ENCODE measurements around the gene FAM114A1. TPM values are rescaled to one million over a fixed set of nuclear protein-coding genes. Genes with fewer than 3 reads are reported as not detected.
A peak's percentile ranks its signal among the peaks of the same experiment; 100 is the strongest.

The FAM114A1 gene
- total RNA-seq, 1 experiment from 2014 or later, result 32.0 TPM

DNA sequence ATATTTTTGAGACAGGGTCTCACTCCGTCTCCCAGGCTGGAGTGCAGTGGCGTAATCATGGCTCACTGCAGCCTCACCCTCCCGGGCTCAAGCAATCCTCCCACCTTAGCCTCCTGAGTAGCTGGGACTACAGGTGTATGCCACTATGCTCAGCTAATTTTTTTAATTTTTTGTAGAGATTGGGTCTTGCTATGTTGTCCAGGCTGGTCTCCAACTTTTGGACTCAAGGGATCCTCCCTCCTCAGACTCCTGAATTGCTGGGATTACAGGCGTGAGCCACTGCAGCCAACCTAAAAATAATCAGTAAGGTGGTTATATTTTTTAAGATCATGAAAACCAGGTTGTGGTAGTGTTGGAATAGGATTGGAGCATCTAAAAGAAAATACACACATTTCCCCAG, 126.5 kb downstream of the FAM114A1 start:
- POLR2A ChIA-PET, result no interaction called here
- no peak for ATAC-seq
- Histone ChIP-seq H3K27ac (ENCODE audit: low read length) (no peak overlapping the region), H3K36me3 (ENCODE audit: control insufficient read depth, insufficient read depth, low read length) (no peaks in the 10 kb centered on the region), H3K4me1 (ENCODE audit: control insufficient read depth, insufficient read depth, low read length) (no peaks in the 10 kb centered on the region), H3K27me3 (ENCODE audit: control insufficient read depth, insufficient read depth, low read length) (no peaks in the 10 kb centered on the region), H3K4me3 (ENCODE audit: low read depth in 2 of 2, low read length in 2 of 2) (no peak overlapping the region), H3K9me3 (ENCODE audit: control insufficient read depth, insufficient read depth, low read depth, low read length) (no peaks in the 10 kb centered on the region)
- CTCF ChIA-PET, result interaction anchor here (0.6 to 0.7 kb wide), 2 partner anchors 233 to 706 kb away, joined by 3 to 6 read pairs; no protein-coding TSS in a partner anchor
- no peak for DNase-seq (ENCODE audit: low read depth, low spot score)
- TF ChIP-seq, protein P1, sequence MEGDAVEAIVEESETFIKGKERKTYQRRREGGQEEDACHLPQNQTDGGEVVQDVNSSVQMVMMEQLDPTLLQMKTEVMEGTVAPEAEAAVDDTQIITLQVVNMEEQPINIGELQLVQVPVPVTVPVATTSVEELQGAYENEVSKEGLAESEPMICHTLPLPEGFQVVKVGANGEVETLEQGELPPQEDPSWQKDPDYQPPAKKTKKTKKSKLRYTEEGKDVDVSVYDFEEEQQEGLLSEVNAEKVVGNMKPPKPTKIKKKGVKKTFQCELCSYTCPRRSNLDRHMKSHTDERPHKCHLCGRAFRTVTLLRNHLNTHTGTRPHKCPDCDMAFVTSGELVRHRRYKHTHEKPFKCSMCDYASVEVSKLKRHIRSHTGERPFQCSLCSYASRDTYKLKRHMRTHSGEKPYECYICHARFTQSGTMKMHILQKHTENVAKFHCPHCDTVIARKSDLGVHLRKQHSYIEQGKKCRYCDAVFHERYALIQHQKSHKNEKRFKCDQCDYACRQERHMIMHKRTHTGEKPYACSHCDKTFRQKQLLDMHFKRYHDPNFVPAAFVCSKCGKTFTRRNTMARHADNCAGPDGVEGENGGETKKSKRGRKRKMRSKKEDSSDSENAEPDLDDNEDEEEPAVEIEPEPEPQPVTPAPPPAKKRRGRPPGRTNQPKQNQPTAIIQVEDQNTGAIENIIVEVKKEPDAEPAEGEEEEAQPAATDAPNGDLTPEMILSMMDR (IDR thresholded peaks at IDR 0.05), result no peak
- TF ChIP-seq TCF7L2 (IDR thresholded peaks at IDR 0.05; ENCODE audit: low read depth, low read length) (no peak), SIN3A (IDR thresholded peaks at IDR 0.05; ENCODE audit: borderline replicate concordance, insufficient read depth, low read depth, low read length) (no peak), POLR2AphosphoS5 (IDR thresholded peaks at IDR 0.05; ENCODE audit: low read depth, low read length) (no peak)
- TF ChIP-seq, protein P2, sequence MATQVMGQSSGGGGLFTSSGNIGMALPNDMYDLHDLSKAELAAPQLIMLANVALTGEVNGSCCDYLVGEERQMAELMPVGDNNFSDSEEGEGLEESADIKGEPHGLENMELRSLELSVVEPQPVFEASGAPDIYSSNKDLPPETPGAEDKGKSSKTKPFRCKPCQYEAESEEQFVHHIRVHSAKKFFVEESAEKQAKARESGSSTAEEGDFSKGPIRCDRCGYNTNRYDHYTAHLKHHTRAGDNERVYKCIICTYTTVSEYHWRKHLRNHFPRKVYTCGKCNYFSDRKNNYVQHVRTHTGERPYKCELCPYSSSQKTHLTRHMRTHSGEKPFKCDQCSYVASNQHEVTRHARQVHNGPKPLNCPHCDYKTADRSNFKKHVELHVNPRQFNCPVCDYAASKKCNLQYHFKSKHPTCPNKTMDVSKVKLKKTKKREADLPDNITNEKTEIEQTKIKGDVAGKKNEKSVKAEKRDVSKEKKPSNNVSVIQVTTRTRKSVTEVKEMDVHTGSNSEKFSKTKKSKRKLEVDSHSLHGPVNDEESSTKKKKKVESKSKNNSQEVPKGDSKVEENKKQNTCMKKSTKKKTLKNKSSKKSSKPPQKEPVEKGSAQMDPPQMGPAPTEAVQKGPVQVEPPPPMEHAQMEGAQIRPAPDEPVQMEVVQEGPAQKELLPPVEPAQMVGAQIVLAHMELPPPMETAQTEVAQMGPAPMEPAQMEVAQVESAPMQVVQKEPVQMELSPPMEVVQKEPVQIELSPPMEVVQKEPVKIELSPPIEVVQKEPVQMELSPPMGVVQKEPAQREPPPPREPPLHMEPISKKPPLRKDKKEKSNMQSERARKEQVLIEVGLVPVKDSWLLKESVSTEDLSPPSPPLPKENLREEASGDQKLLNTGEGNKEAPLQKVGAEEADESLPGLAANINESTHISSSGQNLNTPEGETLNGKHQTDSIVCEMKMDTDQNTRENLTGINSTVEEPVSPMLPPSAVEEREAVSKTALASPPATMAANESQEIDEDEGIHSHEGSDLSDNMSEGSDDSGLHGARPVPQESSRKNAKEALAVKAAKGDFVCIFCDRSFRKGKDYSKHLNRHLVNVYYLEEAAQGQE (IDR thresholded peaks at IDR 0.05; ENCODE audit: insufficient read depth in 1 of 2, low read depth in 2 of 2, low read length in 1 of 2), result no peak
- BruUV-seq (replicated peaks), result no TSS peak
- in situ Hi-C loops (cut with HindIII; ENCODE audit: low pct_unique_long_range_greater_than_20kb, low sequenced_read_pairs) (no loop called here), intact Hi-C loops (cut with micrococcal nuclease; ENCODE audit: unreplicated experiment) (no loop called here)

Small RNA genes within 50 kb of the gene (microRNA-seq; reads per million reads assigned to microRNA genes)
- 262 reads per million, percentile 66 among the genes with 10 or more reads in this experiment for gene MIR574 (ENCODE audit: unreplicated experiment)

Other genes with a start within 250 kb of the FAM114A1 start
- 14.4 TPM for gene KLF3, start 203.6 kb upstream of the FAM114A1 start, total RNA-seq (2021; ENCODE audit: unreplicated experiment)
- gene TLR10, start 84.8 kb upstream of the FAM114A1 start, total RNA-seq (2021; ENCODE audit: unreplicated experiment), result 0.05 TPM
- gene TLR1, start 63.0 kb upstream of the FAM114A1 start, total RNA-seq (2021; ENCODE audit: unreplicated experiment), result 0.41 TPM
- 1.1 TPM for gene TLR6, start 11.0 kb upstream of the FAM114A1 start, total RNA-seq (2021; ENCODE audit: unreplicated experiment)
- 5.8 TPM for gene TMEM156, start 164.6 kb downstream of the FAM114A1 start, total RNA-seq (2021; ENCODE audit: unreplicated experiment)
- gene KLHL5, start 194.4 kb downstream of the FAM114A1 start, total RNA-seq (2021; ENCODE audit: unreplicated experiment), result 128 TPM